ENCODE results near the gene IQCK. TPM values are rescaled to one million over a fixed set of nuclear protein-coding genes. Genes with fewer than 3 reads are reported as not detected.

IQCK gene
- total RNA-seq, 4 donors from 2014 or later, result 9.0 to 16.3 (median 14.5) TPM

DNA sequence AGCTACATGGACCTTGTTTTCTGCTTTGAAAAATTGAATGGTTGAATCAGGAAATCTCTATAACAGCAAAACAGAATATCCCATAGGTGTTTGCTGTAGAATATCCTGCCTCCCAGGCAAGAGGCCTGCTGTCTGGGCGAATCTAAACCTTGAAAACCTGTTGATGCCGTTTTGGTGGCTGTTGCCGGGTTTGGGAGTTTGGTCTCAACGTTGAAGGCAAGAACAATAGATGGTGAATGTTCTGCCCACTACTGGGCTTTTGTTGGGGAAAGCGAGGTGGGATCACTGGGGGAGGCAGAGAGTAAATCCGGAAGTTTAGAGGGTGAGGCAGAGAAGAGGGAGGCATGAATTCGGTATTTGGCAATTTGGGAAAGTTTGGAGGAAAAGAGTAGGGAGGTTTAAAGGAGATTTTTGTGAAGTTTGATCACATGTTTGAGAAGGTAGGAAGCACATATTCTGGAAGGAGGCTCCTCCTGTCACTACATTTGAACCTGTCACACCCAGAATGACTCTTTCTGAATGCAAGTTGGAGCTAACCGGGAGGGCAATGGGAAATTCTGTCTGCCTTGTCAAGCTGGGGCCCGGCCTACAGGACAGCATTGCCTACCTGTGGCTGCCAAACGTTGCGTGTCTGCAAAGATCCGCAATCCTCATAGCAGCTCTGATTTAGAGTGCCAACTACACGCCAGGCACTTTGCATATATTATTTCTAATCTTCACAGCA is 120.1 kb downstream of the IQCK start:
- ATAC-seq, result no peak
- 89 to 98% methylated on average over 7 to 8 of the region's 13 CpGs for WGBS, 2 donors (ENCODE audit: low coverage in 1 of 2)

DNA sequence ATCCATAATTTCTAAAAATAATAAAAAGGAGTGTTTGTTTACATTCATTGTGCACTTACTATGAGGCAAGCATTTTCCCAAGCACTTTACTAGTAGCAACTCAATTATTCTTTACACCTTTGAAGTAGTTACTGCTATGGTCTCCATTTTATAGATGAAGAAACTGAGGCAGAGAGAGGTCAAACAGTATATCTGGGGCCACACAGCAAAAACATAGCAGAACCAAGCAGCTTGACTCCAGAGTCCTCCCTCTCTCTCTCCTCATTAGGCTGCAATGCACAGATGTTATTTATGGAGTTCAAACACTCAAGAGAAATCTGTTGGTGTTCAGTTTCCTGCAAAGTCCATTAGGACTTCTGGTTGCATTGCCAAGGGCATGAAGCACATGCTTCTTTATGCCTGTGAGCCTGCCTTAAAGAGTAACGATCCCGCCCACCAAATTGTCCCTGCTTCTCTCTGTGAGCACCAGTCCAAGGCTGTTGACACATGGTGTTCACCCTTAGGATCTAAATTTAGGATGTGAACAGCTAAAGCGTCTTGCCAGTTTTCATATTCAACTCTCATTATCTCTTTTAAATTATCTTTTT is 122.5 kb downstream of the IQCK start:
- no peak overlapping the region for H3K27ac ChIP-seq
- no peaks in the 10 kb centered on the region for H3K27me3 ChIP-seq
- no peaks in the 10 kb centered on the region for H3K36me3 ChIP-seq
- H3K9me3 ChIP-seq, result no peaks in the 10 kb centered on the region
- WGBS, 2 donors (ENCODE audit: low coverage in 1 of 2), result 37 to 40% methylated on average over 1 to 3 of the region's 3 CpGs
- H3K4me3 ChIP-seq, result no peak overlapping the region
- ATAC-seq, result no peak
- peaks cover 0 to 8% (median 0%) of the 10 kb centered on the region in 3 donors for H3K4me1 ChIP-seq
- TF ChIP-seq POLR2AphosphoS5 (IDR thresholded peaks at IDR 0.05), result no peak
- no peak for TF ChIP-seq EP300 (IDR thresholded peaks at IDR 0.05)
- TF ChIP-seq, protein P1, sequence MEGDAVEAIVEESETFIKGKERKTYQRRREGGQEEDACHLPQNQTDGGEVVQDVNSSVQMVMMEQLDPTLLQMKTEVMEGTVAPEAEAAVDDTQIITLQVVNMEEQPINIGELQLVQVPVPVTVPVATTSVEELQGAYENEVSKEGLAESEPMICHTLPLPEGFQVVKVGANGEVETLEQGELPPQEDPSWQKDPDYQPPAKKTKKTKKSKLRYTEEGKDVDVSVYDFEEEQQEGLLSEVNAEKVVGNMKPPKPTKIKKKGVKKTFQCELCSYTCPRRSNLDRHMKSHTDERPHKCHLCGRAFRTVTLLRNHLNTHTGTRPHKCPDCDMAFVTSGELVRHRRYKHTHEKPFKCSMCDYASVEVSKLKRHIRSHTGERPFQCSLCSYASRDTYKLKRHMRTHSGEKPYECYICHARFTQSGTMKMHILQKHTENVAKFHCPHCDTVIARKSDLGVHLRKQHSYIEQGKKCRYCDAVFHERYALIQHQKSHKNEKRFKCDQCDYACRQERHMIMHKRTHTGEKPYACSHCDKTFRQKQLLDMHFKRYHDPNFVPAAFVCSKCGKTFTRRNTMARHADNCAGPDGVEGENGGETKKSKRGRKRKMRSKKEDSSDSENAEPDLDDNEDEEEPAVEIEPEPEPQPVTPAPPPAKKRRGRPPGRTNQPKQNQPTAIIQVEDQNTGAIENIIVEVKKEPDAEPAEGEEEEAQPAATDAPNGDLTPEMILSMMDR (IDR thresholded peaks at IDR 0.05), result no peak
- no peak for TF ChIP-seq POLR2A (IDR thresholded peaks at IDR 0.05)

More for the DNA sequence above, 120.1 kb downstream of the IQCK start:
- Histone ChIP-seq H3K27ac (no peak overlapping the region), H3K9me3 (no peaks in the 10 kb centered on the region), H3K27me3 (no peaks in the 10 kb centered on the region), H3K4me1 (peaks cover 0 to 8% (median 0%) of the 10 kb centered on the region in 3 donors), H3K4me3 (no peak overlapping the region), H3K36me3 (no peaks in the 10 kb centered on the region)
- TF ChIP-seq EP300 (IDR thresholded peaks at IDR 0.05), result no peak
- TF ChIP-seq POLR2A (IDR thresholded peaks at IDR 0.05), result no peak
- TF ChIP-seq POLR2AphosphoS5 (IDR thresholded peaks at IDR 0.05), result no peak
- TF ChIP-seq, protein P1 (IDR thresholded peaks at IDR 0.05), result no peak

DNA sequence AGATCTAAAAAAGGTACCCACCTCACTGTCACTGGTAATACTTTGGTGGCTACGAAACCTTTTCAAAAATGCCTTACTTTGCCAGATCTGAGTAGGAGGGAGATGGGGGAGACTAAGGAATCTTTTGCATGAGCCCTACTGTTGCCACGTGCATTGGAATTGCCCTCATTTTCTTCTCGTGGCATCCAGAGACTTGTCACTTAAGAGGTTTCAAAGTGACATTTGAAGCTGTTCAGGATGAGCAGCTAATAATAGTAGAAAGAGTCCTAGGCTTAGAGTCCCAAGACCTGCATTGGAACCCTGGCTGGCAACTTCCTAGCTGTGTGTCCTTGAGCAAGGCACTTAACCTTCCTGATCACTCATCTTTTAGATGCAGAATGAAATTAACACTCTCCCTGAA is 123.1 kb downstream of the IQCK start:
- TF ChIP-seq, protein P1 (IDR thresholded peaks at IDR 0.05), result no peak
- TF ChIP-seq EP300 (IDR thresholded peaks at IDR 0.05), result no peak
- TF ChIP-seq POLR2AphosphoS5 (IDR thresholded peaks at IDR 0.05), result no peak
- no peak for TF ChIP-seq POLR2A (IDR thresholded peaks at IDR 0.05)
- H3K27ac ChIP-seq, result no peak overlapping the region
- no peaks in the 10 kb centered on the region for H3K27me3 ChIP-seq
- H3K9me3 ChIP-seq, result no peaks in the 10 kb centered on the region
- no peak overlapping the region for H3K4me3 ChIP-seq
- peaks cover 0 to 8% (median 0%) of the 10 kb centered on the region in 3 donors for H3K4me1 ChIP-seq
- 49 to 51% methylated on average over 2 to 3 of the region's 3 CpGs for WGBS, 2 donors (ENCODE audit: low coverage in 1 of 2)
- no peaks in the 10 kb centered on the region for H3K36me3 ChIP-seq
- no peak for ATAC-seq

DNA sequence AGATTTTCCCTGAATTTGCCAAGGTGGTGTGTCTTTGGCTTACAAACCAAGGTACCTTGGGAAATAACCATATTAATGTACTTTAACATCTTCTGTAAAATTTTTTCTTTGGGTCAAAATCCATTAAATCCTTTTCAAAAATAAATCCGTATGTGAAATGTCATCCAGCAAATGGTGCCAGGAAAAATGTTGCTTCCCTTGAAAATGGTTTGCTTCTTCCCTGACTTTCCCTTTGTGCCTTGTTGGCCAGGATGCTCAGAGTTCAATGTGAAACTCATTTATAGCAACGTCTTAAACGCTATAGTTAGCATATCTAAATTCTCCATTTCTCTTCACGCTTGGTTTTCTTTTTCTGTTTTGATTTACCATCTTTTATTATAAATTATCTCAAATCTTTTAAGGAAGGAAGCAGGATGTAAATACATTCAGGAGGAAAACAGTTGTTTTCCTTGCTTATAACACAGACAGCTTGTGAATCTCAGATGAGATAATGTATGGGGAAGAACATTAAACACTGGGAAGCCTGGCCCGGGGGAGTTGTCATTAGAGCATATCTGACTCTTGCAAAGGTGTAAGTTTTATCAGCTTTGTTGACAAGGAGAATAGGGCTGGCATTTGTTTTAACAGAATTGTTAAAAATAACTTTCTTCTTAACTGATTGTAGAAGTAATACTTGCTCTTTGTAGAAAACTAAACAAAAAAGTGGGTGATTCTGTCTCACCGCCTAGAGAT is 124.5 kb downstream of the IQCK start:
- TF ChIP-seq POLR2A (IDR thresholded peaks at IDR 0.05) (no peak), EP300 (IDR thresholded peaks at IDR 0.05) (no peak), POLR2AphosphoS5 (IDR thresholded peaks at IDR 0.05) (no peak)
- TF ChIP-seq, protein P1 (IDR thresholded peaks at IDR 0.05), result no peak
- Histone ChIP-seq H3K27me3 (no peaks in the 10 kb centered on the region), H3K4me3 (no peak overlapping the region), H3K36me3 (no peaks in the 10 kb centered on the region), H3K4me1 (peaks cover 0 to 8% (median 0%) of the 10 kb centered on the region in 3 donors), H3K9me3 (no peaks in the 10 kb centered on the region), H3K27ac (no peak overlapping the region)
- no peak for ATAC-seq
- WGBS, 2 donors (ENCODE audit: low coverage in 1 of 2), result 46 to 58% methylated on average over 6 of the region's 6 CpGs
